ENCODE data around the gene PTK7.

Gene PTK7

GRCh38 chr6:43146709-43147688 is 70.9 kb downstream of the PTK7 start:
- DNase-seq, result no peak

GRCh38 chr6:43147691-43148477 is 71.8 kb downstream of the PTK7 start:
- no peak for DNase-seq

- peak; percentile 50 for DNase-seq
Measured at GRCh38 chr6:43149265-43149664, 73.2 kb downstream of the PTK7 start.

GRCh38 chr6:43150051-43150751 is 74.1 kb downstream of the PTK7 start:
- no peak for DNase-seq

- no peak for DNase-seq
Measured at GRCh38 chr6:43159599-43159998, 83.5 kb downstream of the PTK7 start.

GRCh38 chr6:43163899-43164298 is 87.8 kb downstream of the PTK7 start:
- DNase-seq, result no peak

- no peak for DNase-seq
Measured at GRCh38 chr6:43170417-43170930, 94.4 kb downstream of the PTK7 start.

- peak; percentile 100 for DNase-seq
Measured at GRCh38 chr6:43170931-43171706, 95.0 kb downstream of the PTK7 start, which contains the start of gene SRF. TSS of gene SRF (plus strand) at chr6:43171269. CDS start at chr6:43171657, 388 bp downstream.

GRCh38 chr6:43171707-43172103 is 95.6 kb downstream of the PTK7 start:
- DNase-seq, result peak; percentile 3

GRCh38 chr6:43172104-43173007 is 96.2 kb downstream of the PTK7 start:
- DNase-seq, result peak; percentile 27

- DNase-seq, result peak; percentile 18
Measured at GRCh38 chr6:43173591-43174262, 97.6 kb downstream of the PTK7 start.

- DNase-seq, result peak; percentile 99
Measured at GRCh38 chr6:43174263-43175112, 98.4 kb downstream of the PTK7 start.

- no peak for DNase-seq
Measured at GRCh38 chr6:43175676-43176422, 99.7 kb downstream of the PTK7 start.

- DNase-seq, result no peak
Measured at GRCh38 chr6:43176423-43176786, 100.3 kb downstream of the PTK7 start.

- DNase-seq, result no peak
Measured at GRCh38 chr6:43178150-43178549, 102.0 kb downstream of the PTK7 start.

GRCh38 chr6:43178951-43179830 is 103.1 kb downstream of the PTK7 start:
- DNase-seq, result no peak

- DNase-seq, result no peak
Measured at GRCh38 chr6:43180058-43180457, 103.9 kb downstream of the PTK7 start.

All from fibroblast of skin of abdomen (primary cell).